SKM-1 (cell line): ENCODE data around the gene PLEKHM3.

Experiments
- DNase-seq: peaks from one replicate; lab custom pipeline; 2025; ENCODE audit not compliant: unreplicated experiment; lab: John Stamatoyannopoulos, UW

The PLEKHM3 gene

GRCh38 chr2:207863345-207863744 lies 162.0 kb downstream of the PLEKHM3 start:
- no peak for DNase-seq

GRCh38 chr2:207861789-207862188 lies 163.5 kb downstream of the PLEKHM3 start:
- DNase-seq, result no peak

- DNase-seq, result no peak
These were observed 164.6 kb downstream of the PLEKHM3 start for GRCh38 chr2:207860685-207861084.

- DNase-seq, result no peak
These were observed 169.7 kb downstream of the PLEKHM3 start for GRCh38 chr2:207855591-207855990.

GRCh38 chr2:207854484-207855440 lies 170.6 kb downstream of the PLEKHM3 start:
- no peak for DNase-seq

GRCh38 chr2:207852791-207853190 lies 172.5 kb downstream of the PLEKHM3 start:
- DNase-seq, result no peak

GRCh38 chr2:207849443-207849842 lies 175.9 kb downstream of the PLEKHM3 start:
- no peak for DNase-seq

GRCh38 chr2:207848545-207848928 lies 176.8 kb downstream of the PLEKHM3 start:
- DNase-seq, result no peak

GRCh38 chr2:207847807-207848544 lies 177.4 kb downstream of the PLEKHM3 start:
- DNase-seq, result no peak

GRCh38 chr2:207847098-207847806 lies 178.1 kb downstream of the PLEKHM3 start:
- DNase-seq, result no peak

GRCh38 chr2:207845202-207845864 lies 180.0 kb downstream of the PLEKHM3 start:
- no peak for DNase-seq

GRCh38 chr2:207844648-207845047 lies 180.7 kb downstream of the PLEKHM3 start:
- no peak for DNase-seq

- DNase-seq, result no peak
These were observed 185.2 kb downstream of the PLEKHM3 start for GRCh38 chr2:207840101-207840500.

- no peak for DNase-seq
These were observed 185.8 kb downstream of the PLEKHM3 start for GRCh38 chr2:207839575-207839974.

GRCh38 chr2:207839028-207839427 lies 186.3 kb downstream of the PLEKHM3 start:
- no peak for DNase-seq

- no peak for DNase-seq
These were observed 188.7 kb downstream of the PLEKHM3 start for GRCh38 chr2:207836521-207837133.

- no peak for DNase-seq
These were observed 189.5 kb downstream of the PLEKHM3 start for GRCh38 chr2:207835805-207836204.

GRCh38 chr2:207833251-207833751 lies 192.0 kb downstream of the PLEKHM3 start:
- no peak for DNase-seq

- DNase-seq, result no peak
These were observed 193.6 kb downstream of the PLEKHM3 start for GRCh38 chr2:207831584-207832248.
